Measurements from ENCODE around the gene SH3BP5.

- TF ChIP-seq POLR2A (IDR thresholded peaks at IDR 0.05; ENCODE audit: low read depth, low read length) (no peak), SPI1 (IDR thresholded peaks at IDR 0.05; ENCODE audit: low read depth, low read length) (no peak)
Observed at GRCh38 chr3:15307580-15307979, 24.8 kb downstream of the SH3BP5 start.
